ENCODE results near the gene SREBF2.
A peak's percentile ranks its signal among the peaks of the same experiment; 100 is the strongest.

The SREBF2 gene

DNA sequence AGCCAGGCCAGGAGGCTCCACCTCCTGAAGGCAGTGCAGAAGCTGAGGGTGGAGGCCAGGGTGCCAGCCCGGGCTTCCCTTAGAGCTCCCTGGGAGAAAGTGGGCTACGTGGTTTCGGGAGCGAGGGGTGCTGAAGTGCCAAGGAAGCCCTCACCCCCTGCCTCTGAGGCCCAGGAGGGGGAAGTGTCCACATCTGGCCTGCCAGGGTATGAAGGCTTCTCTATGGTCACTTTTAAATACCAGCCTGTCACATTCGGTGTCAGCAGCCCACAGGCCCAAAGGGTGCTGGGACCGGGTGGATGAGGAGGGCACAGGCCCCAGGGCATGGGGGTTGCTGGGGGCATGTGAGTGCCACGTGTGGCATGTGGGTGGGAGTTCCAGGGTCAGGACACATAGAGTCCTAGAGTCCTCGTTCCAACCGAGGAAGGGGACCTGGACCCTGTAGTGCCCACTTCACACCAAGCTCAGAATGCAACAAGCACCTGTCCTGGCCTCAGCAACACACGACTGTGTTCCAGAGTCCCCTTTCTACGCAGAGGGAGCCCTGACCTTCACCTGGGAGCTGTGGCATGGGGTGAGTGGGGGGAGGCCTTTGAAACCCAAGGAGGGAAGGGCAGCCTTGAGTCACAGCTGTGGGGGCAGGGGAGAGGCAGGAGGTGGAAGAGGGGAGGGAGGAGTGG, 80.3 kb downstream of the SREBF2 start:
- DNase-seq (ENCODE audit: low read depth): no peak
- no peak overlapping the region for H3K4me3 ChIP-seq (ENCODE audit: low read length)
- no peak for TF ChIP-seq CTCF (conservative IDR thresholded peaks at IDR 0.05; ENCODE audit: low read depth, low read length)

- TF ChIP-seq CTCF (conservative IDR thresholded peaks at IDR 0.05; ENCODE audit: low read depth, low read length): no peak
- no peak overlapping the region for H3K4me3 ChIP-seq (ENCODE audit: low read length)
- no peak for DNase-seq (ENCODE audit: low read depth)
These were observed 81.1 kb downstream of the SREBF2 start for GRCh38 chr22:41913842-41914534.

- TF ChIP-seq CTCF (conservative IDR thresholded peaks at IDR 0.05; ENCODE audit: low read depth, low read length): no peak
- H3K4me3 ChIP-seq (ENCODE audit: low read length): no peak overlapping the region
- DNase-seq (ENCODE audit: low read depth): no peak
These were observed 81.7 kb downstream of the SREBF2 start for GRCh38 chr22:41914611-41915034.

DNA sequence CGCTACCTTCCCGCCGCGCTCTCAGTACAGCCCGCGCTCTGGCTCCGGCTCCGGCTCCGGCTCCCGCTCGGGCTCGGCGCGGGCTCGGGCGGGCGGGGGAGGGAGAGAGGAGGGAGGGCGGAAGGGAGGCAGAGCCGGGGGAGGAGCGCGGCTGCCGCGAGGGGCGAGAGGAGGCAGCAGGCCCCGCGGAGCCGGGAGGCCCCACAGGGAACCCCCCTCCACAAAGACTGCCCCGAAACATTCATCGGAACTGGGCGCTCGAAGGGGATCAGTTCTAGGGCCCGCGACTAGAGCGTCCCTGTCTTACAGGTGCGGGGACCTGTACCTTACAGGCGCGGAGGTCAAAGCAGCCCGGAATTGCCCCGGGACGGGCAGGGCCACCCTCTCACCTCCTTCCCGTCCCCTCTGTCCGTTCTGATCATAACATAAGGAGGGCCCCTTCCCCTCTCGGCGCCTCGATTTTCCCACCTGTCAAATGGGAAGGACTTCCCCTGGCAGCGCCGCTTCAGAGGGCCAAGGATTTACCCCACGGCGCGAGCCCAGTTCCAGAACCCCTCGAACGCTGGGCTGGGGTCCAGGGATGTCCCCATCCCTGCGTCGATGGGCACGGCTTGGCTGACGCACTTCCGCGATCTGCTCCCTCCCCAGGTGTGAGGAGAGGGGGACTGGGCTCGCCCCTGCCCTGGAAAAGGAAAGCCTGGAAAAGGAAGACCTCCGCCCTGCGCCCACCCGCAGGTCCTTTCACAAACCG, 82.3 kb downstream of the SREBF2 start, which contains the start of gene SHISA8:
TSS of gene SHISA8 (minus strand) at position 40 of the 751 bp plus-strand sequence. CDS start 407 bp downstream, outside the sequence.
- no peak for TF ChIP-seq CTCF (conservative IDR thresholded peaks at IDR 0.05; ENCODE audit: low read depth, low read length)
- peak within 1 kb of the TSS; percentile 19 for H3K4me3 ChIP-seq (ENCODE audit: low read length)
- no peak for DNase-seq (ENCODE audit: low read depth)

DNA sequence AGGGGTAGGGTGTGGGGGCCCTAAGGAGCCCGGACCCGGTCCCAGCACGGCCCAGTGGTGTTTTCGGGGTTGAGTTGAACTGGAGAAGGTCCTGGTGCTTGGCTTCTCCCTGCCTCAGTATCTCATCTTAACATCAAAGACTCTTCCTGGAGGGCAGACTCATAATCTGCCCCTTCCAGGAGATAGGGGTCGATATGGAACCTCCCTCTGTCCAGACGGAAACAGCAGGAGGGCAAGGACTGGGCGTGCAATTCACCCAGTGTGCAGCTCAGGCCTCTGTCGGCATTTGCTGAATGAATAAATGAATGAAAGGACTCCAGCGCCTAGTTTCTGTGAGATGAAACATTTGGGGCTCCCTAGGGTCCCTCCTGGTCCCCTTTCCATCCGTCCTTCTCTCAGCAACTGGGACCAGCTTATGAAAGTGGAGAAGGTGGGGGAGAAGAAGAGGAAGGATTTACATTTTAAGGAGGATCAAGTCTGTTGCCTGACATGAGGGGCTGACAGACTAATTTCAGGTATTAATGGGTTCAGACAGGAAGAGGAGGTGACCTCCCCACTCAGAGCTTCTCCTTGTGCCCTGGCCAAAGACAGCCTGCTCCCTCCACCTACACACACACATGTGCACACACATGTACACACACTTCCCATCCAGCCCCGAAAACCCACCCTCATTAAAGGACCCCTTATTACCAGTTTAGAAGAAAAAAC, 83.0 kb downstream of the SREBF2 start:
- no peak for TF ChIP-seq CTCF (conservative IDR thresholded peaks at IDR 0.05; ENCODE audit: low read depth, low read length)
- DNase-seq (ENCODE audit: low read depth): no peak
- no peak overlapping the region for H3K4me3 ChIP-seq (ENCODE audit: low read length)

DNA sequence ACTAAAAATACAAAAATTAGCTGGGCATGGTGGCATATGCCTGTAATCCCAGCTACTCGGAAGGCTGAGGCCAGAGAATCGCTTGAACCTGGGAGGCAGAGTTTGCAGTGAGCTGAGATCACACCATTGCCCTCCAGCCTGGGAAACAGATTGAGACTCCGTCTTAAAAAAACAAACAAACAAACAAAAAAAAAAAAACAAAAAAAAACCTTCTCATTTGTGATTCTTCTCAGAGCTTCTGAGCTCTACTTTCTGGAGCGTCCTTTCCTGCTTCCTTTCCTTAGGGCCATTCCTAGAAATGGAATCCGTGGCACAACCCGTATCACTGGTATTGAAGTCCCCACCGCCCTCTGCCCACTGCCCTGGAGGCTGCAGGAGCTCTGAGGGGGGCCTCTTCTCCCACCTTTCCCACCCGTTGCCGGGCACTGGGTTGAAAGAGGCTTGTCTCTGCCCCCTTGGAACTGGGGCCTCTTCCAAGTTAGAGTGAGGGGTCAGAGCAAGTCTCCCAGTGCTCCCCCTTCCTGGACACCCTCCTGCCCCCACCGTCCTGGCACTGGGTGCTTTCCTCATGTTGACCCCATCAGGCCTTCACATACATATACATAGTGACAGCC, 83.9 kb downstream of the SREBF2 start:
- no peak overlapping the region for H3K4me3 ChIP-seq (ENCODE audit: low read length)
- DNase-seq (ENCODE audit: low read depth): no peak
- TF ChIP-seq CTCF (conservative IDR thresholded peaks at IDR 0.05; ENCODE audit: low read depth, low read length): no peak
